K562 (cell line): ENCODE measurements around the gene KISS1. TPM values are rescaled to one million over a fixed set of nuclear protein-coding genes. Genes with fewer than 3 reads are reported as not detected.

Experiments
- CLOCK ChIP-seq: fragments of 250-450 bp; sonication (Bioruptor Pico); IDR thresholded peaks from 2 replicates; pipeline ENCODE4 v1.4.0; 2020; ENCODE audit warnings: mild to moderate bottlenecking, moderate library complexity, borderline replicate concordance
- CTCF ChIP-seq, 3 experiments: IDR thresholded peaks in 2 of 3; conservative IDR thresholded peaks in 1 of 3; 2 replicates each; pipeline ENCODE4 v1.5.1; 2011 to 2012; ENCODE audit warnings: low read length in 3 of 3, mild to moderate bottlenecking in 3 of 3, control low read depth in 2 of 3, improper control_type of control experiment in 1 of 3, inconsistent platforms in 1 of 3, low read depth in 1 of 3, mixed read lengths in 1 of 3, moderate library complexity in 1 of 3; ENCODE audit not compliant: insufficient read depth in 2 of 3
- EP300 ChIP-seq: IDR thresholded peaks from 2 replicates; pipeline ENCODE4 v1.6.1; 2012; ENCODE audit warnings: low read length, improper control_type of control experiment
- GATAD2A ChIP-seq: fragments of 450-650 bp; IDR thresholded peaks from 2 replicates; pipeline ENCODE4 v1.6.1; 2017
- HMGN3 ChIP-seq: IDR thresholded peaks from 2 replicates; pipeline ENCODE4 v1.6.1; 2011; ENCODE audit warnings: borderline replicate concordance, low read depth, mild to moderate bottlenecking, mixed read lengths, low read length; ENCODE audit not compliant: insufficient read length; ENCODE audit errors: extremely low read depth
- HNRNPK ChIP-seq: fragments of 200-400 bp; formaldehyde crosslinking; IDR thresholded peaks from one replicate; pipeline ENCODE4 v1.6.1; 2018; ENCODE audit warnings: mild to moderate bottlenecking, low read depth, low read length; ENCODE audit not compliant: poor library complexity, severe bottlenecking
- IRF9 ChIP-seq: fragments of 450-650 bp; IDR thresholded peaks from 2 replicates; pipeline ENCODE4 v1.6.1; 2016; ENCODE audit warnings: missing biosample characterization, missing genetic modification characterization
- KDM4B ChIP-seq, 2 experiments: fragments of 450-650 bp in 1 of 2; sonication (generic) in 1 of 2; IDR thresholded peaks; 2 replicates each; pipeline ENCODE4 v1.6.1; 2016 to 2017; ENCODE audit warnings: borderline replicate concordance in 2 of 2, antibody characterized with exemption in 1 of 2, low read depth in 1 of 2, mild to moderate bottlenecking in 1 of 2
- SMARCE1 ChIP-seq: fragments of 450-650 bp; IDR thresholded peaks from 2 replicates; pipeline ENCODE4 v1.7.1; 2016; ENCODE audit warnings: mild to moderate bottlenecking
- ZBTB17 ChIP-seq: fragments of 450-650 bp; formaldehyde crosslinking; IDR thresholded peaks from 2 replicates; pipeline ENCODE4 v1.4.0; 2020; ENCODE audit warnings: mild to moderate bottlenecking
- ZNF217 ChIP-seq: sonication (generic); formaldehyde crosslinking; IDR thresholded peaks from 2 replicates; pipeline ENCODE4 v1.8.0; 2022; ENCODE audit warnings: mild to moderate bottlenecking, missing genetic modification reagents
- ZNF280A ChIP-seq: fragments of 450-650 bp; IDR thresholded peaks from 2 replicates; pipeline ENCODE4 v1.6.1; 2018; ENCODE audit warnings: mild to moderate bottlenecking, low read depth; ENCODE audit not compliant: partially characterized antibody
- ZNF609 ChIP-seq: sonication (generic); formaldehyde crosslinking; IDR thresholded peaks from 2 replicates; pipeline ENCODE4 v1.8.1; 2023; ENCODE audit warnings: missing genetic modification reagents, mild to moderate bottlenecking, borderline replicate concordance
- polyA plus RNA-seq, 8 experiments: library from polyadenylated mRNA; depleted of rRNA in 4 of 8; stranded (reverse) in 5 of 8; unstranded in 3 of 8; fragments of >200 nt; fragmentation: Nextera tagmentation in 2 of 8; fragmentation: Illumina TruSeq in 1 of 8; extraction: Ambion mirVana in 2 of 8; extraction: Trizol in 1 of 8; gene quantifications; 2 replicates each; pipeline versions ENCODE4 v1.2.1 to v1.2.3, GENCODE V29; 2011 to 2014; ENCODE audit warnings: inconsistent platforms in 1 of 8, missing spikeins in 1 of 8
- total RNA-seq, 7 experiments: library from RNA; depleted of rRNA in 6 of 7; stranded (reverse); fragments of >200 nt in 6 of 7; fragmentation: Illumina TruSeq in 2 of 7; extraction: Trizol in 2 of 7; gene quantifications; 2 replicates each; pipeline versions ENCODE4 v1.2.1 to v1.2.3, GENCODE V29; 2011 to 2021; ENCODE audit warnings: low replicate concordance in 1 of 7

KISS1 gene
- total and polyA plus RNA-seq, 9 of the 15 experiments (the other 6 are each of a cell fraction or from before 2014, with no cell fraction given), result 0.31 TPM; not detected in 8

GRCh38 chr1:204207136-204207616 lies 10.9 kb upstream of the KISS1 start (continued):
- TF ChIP-seq ZNF280A, result no peak
- TF ChIP-seq EP300, result no peak
- TF ChIP-seq HNRNPK, result no peak
- TF ChIP-seq GATAD2A, result no peak
- no peak for TF ChIP-seq HMGN3
- TF ChIP-seq CLOCK (CRISPR knock-in tag), result no peak
- TF ChIP-seq ZNF217 (CRISPR knock-in tag), result no peak
- no peak for TF ChIP-seq ZBTB17
- TF ChIP-seq SMARCE1, result no peak
- no peak for TF ChIP-seq KDM4B (IDR thresholded peaks at IDR 0.05; ENCODE audit: borderline replicate concordance in 2 of 2, low read depth in 1 of 2)
- no peak for TF ChIP-seq ZNF609
- TF ChIP-seq CTCF (IDR thresholded peaks at IDR 0.05 in 2 of 3, conservative IDR thresholded peaks at IDR 0.05 in 1 of 3; ENCODE audit: insufficient read depth in 2 of 3, low read depth in 1 of 3, low read length in 3 of 3), result peak; percentile 89 to 94 (median 89)
- no peak for TF ChIP-seq IRF9 (tag)
